ENCODE measurements around the gene MMP14. TPM values are rescaled to one million over a fixed set of nuclear protein-coding genes. Genes with fewer than 3 reads are reported as not detected.

Gene MMP14
- total RNA-seq, 6 experiments from 2014 or later, result 8.7 to 26.0 (median 12.8) TPM

GRCh38 chr14:22837750-22838538 is 1.6 kb downstream of the MMP14 start:
- no peaks in the 10 kb centered on the region for H3K27me3 ChIP-seq
- peak overlapping the region; percentile 73 to 90 (median 84) for H3K27ac ChIP-seq
- no peaks in the 10 kb centered on the region for H3K9me3 ChIP-seq
- peak overlapping the region; percentile 66 to 82 (median 70) for H3K4me3 ChIP-seq
- WGBS (ENCODE audit: insufficient coverage, low coverage, low lambda C conversion rate, missing lambda C conversion rate), result 52% methylated on average over 10 of the region's 25 CpGs
- peaks cover 0 to 14% (median 2%) of the 10 kb centered on the region in 4 donors for H3K36me3 ChIP-seq
- no peak for TF ChIP-seq POLR2A (IDR thresholded peaks at IDR 0.05)
- TF ChIP-seq, protein P1, sequence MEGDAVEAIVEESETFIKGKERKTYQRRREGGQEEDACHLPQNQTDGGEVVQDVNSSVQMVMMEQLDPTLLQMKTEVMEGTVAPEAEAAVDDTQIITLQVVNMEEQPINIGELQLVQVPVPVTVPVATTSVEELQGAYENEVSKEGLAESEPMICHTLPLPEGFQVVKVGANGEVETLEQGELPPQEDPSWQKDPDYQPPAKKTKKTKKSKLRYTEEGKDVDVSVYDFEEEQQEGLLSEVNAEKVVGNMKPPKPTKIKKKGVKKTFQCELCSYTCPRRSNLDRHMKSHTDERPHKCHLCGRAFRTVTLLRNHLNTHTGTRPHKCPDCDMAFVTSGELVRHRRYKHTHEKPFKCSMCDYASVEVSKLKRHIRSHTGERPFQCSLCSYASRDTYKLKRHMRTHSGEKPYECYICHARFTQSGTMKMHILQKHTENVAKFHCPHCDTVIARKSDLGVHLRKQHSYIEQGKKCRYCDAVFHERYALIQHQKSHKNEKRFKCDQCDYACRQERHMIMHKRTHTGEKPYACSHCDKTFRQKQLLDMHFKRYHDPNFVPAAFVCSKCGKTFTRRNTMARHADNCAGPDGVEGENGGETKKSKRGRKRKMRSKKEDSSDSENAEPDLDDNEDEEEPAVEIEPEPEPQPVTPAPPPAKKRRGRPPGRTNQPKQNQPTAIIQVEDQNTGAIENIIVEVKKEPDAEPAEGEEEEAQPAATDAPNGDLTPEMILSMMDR (IDR thresholded peaks at IDR 0.05), result no peak
- intact Hi-C loops (cut with DNase I), result no loop called here
- H3K4me1 ChIP-seq, result peaks cover 0 to 3% (median 0%) of the 10 kb centered on the region in 4 donors
- ATAC-seq (peak in 1 of 4 donors; percentile 5), DNase-seq (peak in 1 of 3 donors; percentile 52)

- WGBS (ENCODE audit: insufficient coverage, low coverage, low lambda C conversion rate, missing lambda C conversion rate), result 41% methylated on average over 6 of the region's 6 CpGs
- Histone ChIP-seq H3K36me3 (peaks cover 0 to 8% (median 2%) of the 10 kb centered on the region in 4 donors), H3K4me1 (peaks cover 0 to 3% (median 0%) of the 10 kb centered on the region in 4 donors), H3K9me3 (no peaks in the 10 kb centered on the region), H3K4me3 (peak overlapping the region in 2 of 3 donors; percentile 66 to 82), H3K27me3 (no peaks in the 10 kb centered on the region), H3K27ac (peak overlapping the region; percentile 73 to 90 (median 84))
- TF ChIP-seq, protein P1 (IDR thresholded peaks at IDR 0.05), result no peak
- TF ChIP-seq POLR2A (IDR thresholded peaks at IDR 0.05), result no peak
- intact Hi-C loops (cut with DNase I), result no loop called here
- DNase-seq (peak in 1 of 3 donors; percentile 50), ATAC-seq (peak in 3 of 4 donors; percentile 2 to 5 (median 2))
These were observed 2.3 kb downstream of the MMP14 start for GRCh38 chr14:22838631-22839041.

GRCh38 chr14:22839159-22839779 is 2.9 kb downstream of the MMP14 start:
- H3K36me3 ChIP-seq, result peaks cover 0 to 3% (median 1%) of the 10 kb centered on the region in 4 donors
- WGBS (ENCODE audit: insufficient coverage, low coverage, low lambda C conversion rate, missing lambda C conversion rate), result 92% methylated on average over 2 of the region's 6 CpGs

DNA sequence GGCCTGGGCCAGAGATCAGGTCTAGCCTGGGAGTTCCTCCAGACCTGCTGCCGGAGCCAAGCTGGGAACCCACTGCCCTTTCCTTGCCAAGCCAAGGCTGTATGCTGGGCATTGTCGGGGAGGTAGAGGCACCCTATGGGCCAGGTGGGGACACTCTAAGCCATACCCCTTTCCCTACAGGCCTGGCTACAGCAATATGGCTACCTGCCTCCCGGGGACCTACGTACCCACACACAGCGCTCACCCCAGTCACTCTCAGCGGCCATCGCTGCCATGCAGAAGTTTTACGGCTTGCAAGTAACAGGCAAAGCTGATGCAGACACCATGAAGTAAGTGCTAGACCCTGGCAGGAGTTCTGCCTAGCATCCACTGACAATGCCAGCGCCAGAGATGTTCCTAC is 4.9 kb downstream of the MMP14 start:
- no peak overlapping the region for H3K27ac ChIP-seq
- intact Hi-C loops (cut with DNase I), result no loop called here

More at GRCh38 chr14:22839159-22839779, 2.9 kb downstream of the MMP14 start:
- DNase-seq (peak in 1 of 3 donors; percentile 41), ATAC-seq (no peak)
- intact Hi-C loops (cut with DNase I), result no loop called here
- Histone ChIP-seq H3K9me3 (no peaks in the 10 kb centered on the region), H3K27me3 (no peaks in the 10 kb centered on the region), H3K4me3 (no peak overlapping the region), H3K27ac (peak overlapping the region in 2 of 3 donors; percentile 84 to 90), H3K4me1 (peaks cover 0 to 3% (median 0%) of the 10 kb centered on the region in 4 donors)
- TF ChIP-seq, protein P1 (IDR thresholded peaks at IDR 0.05), result no peak
- no peak for TF ChIP-seq POLR2A (IDR thresholded peaks at IDR 0.05)

More for the DNA sequence above, 4.9 kb downstream of the MMP14 start:
- TF ChIP-seq, protein P1 (IDR thresholded peaks at IDR 0.05), result no peak
- no peak for TF ChIP-seq POLR2A (IDR thresholded peaks at IDR 0.05)
- H3K9me3 ChIP-seq, result no peaks in the 10 kb centered on the region
- DNase-seq (peak in 1 of 3 donors; percentile 40), ATAC-seq (no peak)
- H3K27me3 ChIP-seq, result no peaks in the 10 kb centered on the region
- no peak overlapping the region for H3K4me3 ChIP-seq
- H3K36me3 ChIP-seq, result peaks cover 0 to 8% (median 1%) of the 10 kb centered on the region in 4 donors
- no CpG with 5 or more reads among the region's 9 CpGs for WGBS (ENCODE audit: insufficient coverage, low coverage, low lambda C conversion rate, missing lambda C conversion rate)
- peaks cover 0 to 3% (median 0%) of the 10 kb centered on the region in 4 donors for H3K4me1 ChIP-seq
